HG03342 (cell line): ENCODE measurements around the gene C10orf105.

ENCODE experiments used
- ATAC-seq: cut with Tn5 transposase; IDR thresholded peaks from one replicate; pipeline ENCODE4 v1.9.1; 2021; ENCODE audit warnings: mild to moderate bottlenecking, moderate library complexity; ENCODE audit not compliant: unreplicated experiment

Gene C10orf105

GRCh38 chr10:71717551-71717951 is 2.0 kb downstream of the C10orf105 start:
- ATAC-seq = no peak

- ATAC-seq = no peak
Measured at GRCh38 chr10:71717056-71717455, 2.5 kb downstream of the C10orf105 start.

- ATAC-seq = no peak
Measured at GRCh38 chr10:71716426-71716825, 3.2 kb downstream of the C10orf105 start.

GRCh38 chr10:71715860-71716259 is 3.7 kb downstream of the C10orf105 start:
- ATAC-seq = no peak

GRCh38 chr10:71715026-71715425 is 4.6 kb downstream of the C10orf105 start:
- no peak for ATAC-seq

GRCh38 chr10:71714592-71714991 is 5.0 kb downstream of the C10orf105 start:
- no peak for ATAC-seq

GRCh38 chr10:71714031-71714410 is 5.6 kb downstream of the C10orf105 start:
- no peak for ATAC-seq

GRCh38 chr10:71713135-71714030 is 6.2 kb downstream of the C10orf105 start:
- ATAC-seq = no peak

- ATAC-seq = no peak
Measured at GRCh38 chr10:71712572-71713134, 6.9 kb downstream of the C10orf105 start.

- ATAC-seq = no peak
Measured at GRCh38 chr10:71712170-71712569, 7.4 kb downstream of the C10orf105 start.

- no peak for ATAC-seq
Measured at GRCh38 chr10:71711052-71711623, 8.4 kb downstream of the C10orf105 start.

GRCh38 chr10:71710519-71710918 is 9.1 kb downstream of the C10orf105 start:
- no peak for ATAC-seq

GRCh38 chr10:71708897-71709882 is 10.4 kb downstream of the C10orf105 start:
- ATAC-seq = no peak

GRCh38 chr10:71708301-71708703 is 11.3 kb downstream of the C10orf105 start:
- no peak for ATAC-seq

- ATAC-seq = no peak
Measured at GRCh38 chr10:71707240-71707789, 12.3 kb downstream of the C10orf105 start.

GRCh38 chr10:71706216-71707121 is 13.1 kb downstream of the C10orf105 start:
- no peak for ATAC-seq

GRCh38 chr10:71705582-71705981 is 14.0 kb downstream of the C10orf105 start:
- ATAC-seq = no peak

GRCh38 chr10:71704816-71705215 is 14.8 kb downstream of the C10orf105 start:
- no peak for ATAC-seq

- ATAC-seq = no peak
Measured at GRCh38 chr10:71703577-71703976, 16.0 kb downstream of the C10orf105 start.
